Measurements from ENCODE around the gene FGFR1OP2. TPM values are rescaled to one million over a fixed set of nuclear protein-coding genes. Genes with fewer than 3 reads are reported as not detected.

The FGFR1OP2 gene
- total and polyA plus RNA-seq, 10 donors: 27.2 to 142 (median 70.1) TPM

DNA sequence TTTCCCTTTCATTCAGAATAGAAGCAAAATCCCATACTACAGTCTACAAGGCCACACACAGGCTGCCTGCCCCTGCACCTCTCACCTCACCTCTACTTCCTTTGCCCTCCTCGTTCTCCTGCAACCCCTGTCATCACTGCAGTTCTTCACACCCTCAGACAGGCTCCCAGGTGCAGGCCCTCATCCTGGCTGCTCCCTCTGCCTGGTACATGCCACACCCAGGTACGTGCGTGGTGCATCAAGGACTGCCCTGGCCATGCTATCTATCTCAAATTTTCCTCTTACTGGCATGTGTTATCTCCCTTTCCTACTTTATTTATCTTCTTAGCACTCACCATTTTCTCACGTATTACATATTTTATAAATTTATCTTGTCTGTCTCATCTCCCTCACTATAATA is 51.6 kb downstream of the FGFR1OP2 start:
- no peaks in the 10 kb centered on the region for H3K27me3 ChIP-seq (replicated peaks in 1 of 7)
- WGBS, 5 donors: 76 to 83% (median 78%) methylated on average over 4 of the region's 4 CpGs
- intact Hi-C loops (cut with DNase I; ENCODE audit: low total_unique reads): no loop called here
- no peak for DNase-seq
- no peak overlapping the region for H3K4me3 ChIP-seq
- H3K36me3 ChIP-seq: peaks cover 0 to 93% (median 22%) of the 10 kb centered on the region in 6 donors
- no peaks in the 10 kb centered on the region for H3K9me3 ChIP-seq
- TF ChIP-seq POLR2AphosphoS5 (IDR thresholded peaks at IDR 0.05) (no peak), POLR2A (IDR thresholded peaks at IDR 0.05) (no peak)
- TF ChIP-seq, protein P1, sequence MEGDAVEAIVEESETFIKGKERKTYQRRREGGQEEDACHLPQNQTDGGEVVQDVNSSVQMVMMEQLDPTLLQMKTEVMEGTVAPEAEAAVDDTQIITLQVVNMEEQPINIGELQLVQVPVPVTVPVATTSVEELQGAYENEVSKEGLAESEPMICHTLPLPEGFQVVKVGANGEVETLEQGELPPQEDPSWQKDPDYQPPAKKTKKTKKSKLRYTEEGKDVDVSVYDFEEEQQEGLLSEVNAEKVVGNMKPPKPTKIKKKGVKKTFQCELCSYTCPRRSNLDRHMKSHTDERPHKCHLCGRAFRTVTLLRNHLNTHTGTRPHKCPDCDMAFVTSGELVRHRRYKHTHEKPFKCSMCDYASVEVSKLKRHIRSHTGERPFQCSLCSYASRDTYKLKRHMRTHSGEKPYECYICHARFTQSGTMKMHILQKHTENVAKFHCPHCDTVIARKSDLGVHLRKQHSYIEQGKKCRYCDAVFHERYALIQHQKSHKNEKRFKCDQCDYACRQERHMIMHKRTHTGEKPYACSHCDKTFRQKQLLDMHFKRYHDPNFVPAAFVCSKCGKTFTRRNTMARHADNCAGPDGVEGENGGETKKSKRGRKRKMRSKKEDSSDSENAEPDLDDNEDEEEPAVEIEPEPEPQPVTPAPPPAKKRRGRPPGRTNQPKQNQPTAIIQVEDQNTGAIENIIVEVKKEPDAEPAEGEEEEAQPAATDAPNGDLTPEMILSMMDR (IDR thresholded peaks at IDR 0.05 in 8 of 11, conservative IDR thresholded peaks at IDR 0.05 in 3 of 11): no peak
- no peak overlapping the region for H3K27ac ChIP-seq
- H3K4me1 ChIP-seq: peaks cover 0 to 17% (median 2%) of the 10 kb centered on the region in 6 donors

DNA sequence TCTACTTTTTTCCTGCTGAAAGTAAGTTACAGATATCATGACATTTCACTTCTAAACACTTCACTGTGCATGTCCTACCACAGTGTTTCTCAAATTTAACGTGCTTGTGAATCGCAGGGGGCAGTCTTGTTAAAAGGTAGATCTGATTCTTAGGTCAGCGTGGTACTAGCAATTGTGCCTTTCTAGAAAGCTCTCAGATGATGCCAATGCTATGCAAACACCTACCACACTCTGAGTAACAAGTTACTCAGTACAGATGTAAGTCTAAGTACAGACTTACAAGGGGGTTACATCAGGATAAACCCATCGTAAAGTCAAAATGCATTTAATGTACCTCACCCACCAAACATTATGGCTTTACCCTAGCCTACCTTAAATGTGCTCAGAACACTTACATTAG is 53.6 kb downstream of the FGFR1OP2 start:
- Histone ChIP-seq H3K36me3 (peaks cover 0 to 95% (median 36%) of the 10 kb centered on the region in 6 donors), H3K9me3 (no peaks in the 10 kb centered on the region), H3K4me1 (peaks cover 0 to 20% (median 5%) of the 10 kb centered on the region in 6 donors), H3K27ac (no peak overlapping the region), H3K27me3 (replicated peaks in 1 of 7) (no peaks in the 10 kb centered on the region), H3K4me3 (no peak overlapping the region)
- 93 to 96% (median 94%) methylated on average over 4 of the region's 4 CpGs for WGBS, 5 donors
- intact Hi-C loops (cut with DNase I; ENCODE audit: low total_unique reads): no loop called here
- TF ChIP-seq POLR2A (IDR thresholded peaks at IDR 0.05) (no peak), POLR2AphosphoS5 (IDR thresholded peaks at IDR 0.05) (no peak)
- TF ChIP-seq, protein P1 (IDR thresholded peaks at IDR 0.05 in 8 of 11, conservative IDR thresholded peaks at IDR 0.05 in 3 of 11): no peak
- no peak for DNase-seq

DNA sequence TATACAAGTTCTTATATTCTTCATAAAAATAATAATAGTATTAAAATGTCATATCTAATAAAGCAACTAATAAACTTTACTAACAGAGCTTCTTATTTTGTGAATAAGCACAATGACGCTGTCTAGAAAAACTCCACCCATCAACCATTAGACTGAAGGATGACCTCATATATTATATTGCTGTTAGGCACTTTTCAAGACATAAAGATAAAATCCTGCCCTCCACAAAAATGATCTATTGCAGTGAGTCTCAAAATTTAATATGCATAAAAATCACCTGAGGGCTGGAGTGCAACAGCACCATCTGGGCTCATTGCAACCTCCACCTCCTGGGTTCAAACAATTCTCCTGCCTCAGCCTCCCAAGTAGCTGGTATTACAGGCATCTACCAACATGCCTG is 55.8 kb downstream of the FGFR1OP2 start:
- no peaks in the 10 kb centered on the region for H3K9me3 ChIP-seq
- H3K27ac ChIP-seq: no peak overlapping the region
- intact Hi-C loops (cut with DNase I; ENCODE audit: low total_unique reads): no loop called here
- H3K36me3 ChIP-seq: peaks cover 0 to 98% (median 42%) of the 10 kb centered on the region in 6 donors
- H3K27me3 ChIP-seq (replicated peaks in 1 of 7): no peaks in the 10 kb centered on the region
- DNase-seq: no peak
- WGBS, 5 donors: 94 to 98% (median 94%) methylated on average over 1 of the region's 1 CpG
- H3K4me1 ChIP-seq: peaks cover 0 to 23% (median 10%) of the 10 kb centered on the region in 6 donors
- TF ChIP-seq POLR2AphosphoS5 (IDR thresholded peaks at IDR 0.05): no peak
- no peak for TF ChIP-seq POLR2A (IDR thresholded peaks at IDR 0.05)
- TF ChIP-seq, protein P1 (IDR thresholded peaks at IDR 0.05 in 8 of 11, conservative IDR thresholded peaks at IDR 0.05 in 3 of 11): no peak
- no peak overlapping the region for H3K4me3 ChIP-seq

DNA sequence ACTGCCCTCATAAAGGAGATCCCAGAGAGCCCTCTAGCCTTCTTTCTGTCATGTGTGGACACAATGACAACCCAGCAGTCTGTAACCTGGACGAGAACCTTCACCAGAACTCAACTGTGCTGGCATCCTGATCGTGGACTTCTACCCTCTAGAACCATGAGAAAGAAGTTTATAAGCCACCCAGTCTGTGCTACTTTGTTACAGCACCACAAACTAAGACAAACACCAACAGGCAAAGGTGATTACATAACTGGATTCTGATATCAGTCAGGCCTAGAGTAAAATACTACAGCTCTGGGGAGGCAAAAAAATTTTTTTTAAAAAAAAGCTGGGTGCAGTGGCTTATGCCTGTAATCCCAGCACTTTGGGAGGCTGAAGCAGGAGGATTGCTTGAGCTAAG is 57.4 kb downstream of the FGFR1OP2 start:
- 88 to 96% (median 94%) methylated on average over 2 of the region's 2 CpGs for WGBS, 5 donors
- TF ChIP-seq, protein P1 (IDR thresholded peaks at IDR 0.05 in 8 of 11, conservative IDR thresholded peaks at IDR 0.05 in 3 of 11): no peak
- no peak for TF ChIP-seq POLR2A (IDR thresholded peaks at IDR 0.05)
- no peak for TF ChIP-seq POLR2AphosphoS5 (IDR thresholded peaks at IDR 0.05)
- Histone ChIP-seq H3K9me3 (no peaks in the 10 kb centered on the region), H3K27ac (no peak overlapping the region), H3K4me1 (peaks cover 0 to 28% (median 11%) of the 10 kb centered on the region in 6 donors), H3K36me3 (peaks cover 0 to 95% (median 32%) of the 10 kb centered on the region in 6 donors), H3K4me3 (no peak overlapping the region), H3K27me3 (replicated peaks in 1 of 7) (no peaks in the 10 kb centered on the region)
- intact Hi-C loops (cut with DNase I; ENCODE audit: low total_unique reads): no loop called here
- no peak for DNase-seq

Measured in spleen (tissue), 11 donors.